Natural killer cell (primary cell): ENCODE data around the gene HNRNPR. TPM values are rescaled to one million over a fixed set of nuclear protein-coding genes. Genes with fewer than 3 reads are reported as not detected.

Experiments
- ATAC-seq, 3 donors: fragments of 150-1000 bp in 2 of 3; fragments of 200-7000 bp in 1 of 3; cut with Tn5 transposase; 1 replicate in 1 of 3; 2 replicates in 2 of 3; pipeline ENCODE4 v1.10.0; 2021; ENCODE audit warnings: mild to moderate bottlenecking in 2 of 3, moderate library complexity in 2 of 3
- DNase-seq, 2 donors: peaks; one replicate each; pipeline versions ENCODE4 v3.0.0 to v3.0.0-alpha.2; 2013 to 2021; ENCODE audit warnings: mixed read lengths in 1 of 2
- H3K27ac ChIP-seq: one replicate; pipeline ENCODE4 v1.5.1; 2013; ENCODE audit warnings: mild to moderate bottlenecking, low read length
- H3K27me3 ChIP-seq: one replicate; pipeline ENCODE4 v1.6.1; 2013; ENCODE audit warnings: low read length; ENCODE audit not compliant: control insufficient read depth, insufficient read depth
- H3K36me3 ChIP-seq: one replicate; pipeline ENCODE4 v1.6.1; 2013; ENCODE audit warnings: low read length; ENCODE audit not compliant: control insufficient read depth, insufficient read depth
- H3K4me1 ChIP-seq: one replicate; pipeline ENCODE4 v1.6.1; 2013; ENCODE audit warnings: low read length; ENCODE audit not compliant: control insufficient read depth, insufficient read depth
- H3K4me3 ChIP-seq: one replicate; pipeline ENCODE4 v1.5.1; 2013; ENCODE audit warnings: low read length
- H3K9me3 ChIP-seq: one replicate; pipeline ENCODE4 v1.6.1; 2013; ENCODE audit warnings: low read length; ENCODE audit not compliant: control insufficient read depth, insufficient read depth
- H3K27ac Mint-ChIP-seq, 2 donors: one replicate each; pipeline ENCODE4 v1.8.0; 2022; ENCODE audit warnings: mild to moderate bottlenecking in 2 of 2, mixed read lengths in 2 of 2, moderate library complexity in 1 of 2
- H3K27me3 Mint-ChIP-seq, 2 donors: one replicate each; pipeline ENCODE4 v1.8.0; 2022; ENCODE audit warnings: low read depth in 2 of 2, mixed read lengths in 2 of 2
- H3K36me3 Mint-ChIP-seq: one replicate; pipeline ENCODE4 v1.8.0; 2022; ENCODE audit warnings: mixed read lengths
- H3K4me1 Mint-ChIP-seq, 2 donors: one replicate each; pipeline ENCODE4 v1.8.0; 2022; ENCODE audit warnings: mixed read lengths in 2 of 2
- H3K4me3 Mint-ChIP-seq: one replicate; pipeline ENCODE4 v1.8.0; 2022; ENCODE audit warnings: mild to moderate bottlenecking, moderate library complexity, mixed read lengths
- H3K9me3 Mint-ChIP-seq, 2 donors: one replicate each; pipeline ENCODE4 v1.8.0; 2022; ENCODE audit warnings: mixed read lengths in 2 of 2
- CTCF ChIP-seq: fragments of 200-600 bp; IDR thresholded peaks from one replicate; pipeline ENCODE4 v1.8.0; 2022; ENCODE audit warnings: antibody characterized with exemption
- WGBS: methylation state at CpG from one replicate; pipeline ENCODE4 v1.1.7; 2013; ENCODE audit warnings: missing lambda C conversion rate; ENCODE audit not compliant: insufficient coverage; 5-methylcytosine and 5-hydroxymethylcytosine counted together
- intact Hi-C: fragments of 100-400 bp; cut with micrococcal nuclease; formaldehyde crosslinking; loops from one replicate; pipeline ENCODE4 v1.14.2; 2022
- total RNA-seq, 4 donors: library from RNA; stranded (reverse); fragments of 120-200 nt in 1 of 4; gene quantifications; one replicate each; pipeline versions ENCODE4 v1.2.3 to v1.2.4, GENCODE V29; 2013 to 2022

HNRNPR gene
- total RNA-seq, 3 donors from 2014 or later (not counting 1 experiment from before 2014, with no cell fraction given), result 126 to 134 (median 128) TPM

- peaks cover 6% of the 10 kb centered on the region for H3K36me3 Mint-ChIP-seq
- Histone ChIP-seq H3K27ac (no peak overlapping the region), H3K4me3 (no peak overlapping the region), H3K36me3 (no peaks in the 10 kb centered on the region), H3K4me1 (no peaks in the 10 kb centered on the region), H3K27me3 (no peaks in the 10 kb centered on the region), H3K9me3 (no peaks in the 10 kb centered on the region)
- no peaks in the 10 kb centered on the region for H3K27me3 Mint-ChIP-seq
- no peak for TF ChIP-seq CTCF
- no peak overlapping the region for H3K4me3 Mint-ChIP-seq
- 43% methylated on average over 3 of the region's 3 CpGs for WGBS
- H3K4me1 Mint-ChIP-seq, result peaks cover 0 to 6% of the 10 kb centered on the region in 2 donors
- intact Hi-C loops, result no loop called here
- H3K9me3 Mint-ChIP-seq, result peaks cover 0 to 3% of the 10 kb centered on the region in 2 donors
- DNase-seq (no peak), ATAC-seq (no peak)
- no peak overlapping the region for H3K27ac Mint-ChIP-seq
Observed at GRCh38 chr1:23354245-23354644, 10.2 kb upstream of the HNRNPR start.

DNA sequence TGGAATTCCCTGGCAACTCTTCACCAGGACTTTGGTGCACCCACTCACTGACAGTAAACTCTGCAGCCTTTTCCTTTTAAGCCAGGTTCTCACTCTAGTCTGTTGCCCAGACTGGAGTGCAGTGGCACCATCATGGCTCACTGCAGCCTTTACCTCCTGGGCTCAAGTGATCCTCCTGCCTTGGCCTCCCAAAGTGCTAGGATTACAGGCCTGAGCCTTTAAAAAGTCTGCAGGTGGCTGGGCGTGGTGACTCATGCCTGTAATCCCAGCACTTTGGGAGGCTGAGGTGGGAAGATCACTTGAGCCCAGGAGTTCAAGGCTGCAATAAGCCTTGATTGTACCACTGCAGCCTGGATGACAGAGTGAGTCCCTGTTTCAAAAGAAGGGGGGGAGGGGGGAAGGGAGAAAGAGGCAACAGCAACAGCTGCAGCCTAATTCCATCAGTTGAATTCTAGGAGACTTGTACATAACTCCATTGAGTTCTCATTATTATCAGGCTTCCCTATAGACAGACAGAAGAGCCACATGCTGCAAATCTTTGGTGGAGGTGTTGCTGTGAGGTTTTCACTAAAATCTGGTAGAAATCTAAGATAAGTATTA is 8.1 kb upstream of the HNRNPR start:
- Mint-ChIP-seq H3K36me3 (no peaks in the 10 kb centered on the region), H3K27ac (no peak overlapping the region), H3K4me1 (peaks cover 0 to 6% of the 10 kb centered on the region in 2 donors), H3K4me3 (no peak overlapping the region), H3K27me3 (no peaks in the 10 kb centered on the region), H3K9me3 (no peaks in the 10 kb centered on the region)
- Histone ChIP-seq H3K27ac (no peak overlapping the region), H3K9me3 (no peaks in the 10 kb centered on the region), H3K27me3 (no peaks in the 10 kb centered on the region), H3K4me3 (no peak overlapping the region), H3K4me1 (no peaks in the 10 kb centered on the region), H3K36me3 (no peaks in the 10 kb centered on the region)
- WGBS, result 85% methylated on average over 1 of the region's 1 CpG
- no peak for DNase-seq
- no peak for TF ChIP-seq CTCF
- intact Hi-C loops, result no loop called here
- no peak for ATAC-seq

- Histone ChIP-seq H3K9me3 (no peaks in the 10 kb centered on the region), H3K4me1 (peaks cover 12% of the 10 kb centered on the region), H3K36me3 (no peaks in the 10 kb centered on the region), H3K27me3 (no peaks in the 10 kb centered on the region), H3K4me3 (no peak overlapping the region), H3K27ac (no peak overlapping the region)
- peak overlapping the region; percentile 26 for H3K4me3 Mint-ChIP-seq
- H3K36me3 Mint-ChIP-seq, result no peaks in the 10 kb centered on the region
- H3K27me3 Mint-ChIP-seq, result no peaks in the 10 kb centered on the region
- WGBS, result 97% methylated on average over 14 of the region's 14 CpGs
- peaks cover 31 to 34% of the 10 kb centered on the region in 2 donors for H3K4me1 Mint-ChIP-seq
- ATAC-seq (no peak), DNase-seq (no peak)
- no peaks in the 10 kb centered on the region for H3K9me3 Mint-ChIP-seq
- H3K27ac Mint-ChIP-seq, result no peak overlapping the region
- intact Hi-C loops, result no loop called here
- no peak for TF ChIP-seq CTCF
Observed at GRCh38 chr1:23345920-23346319, 1.8 kb upstream of the HNRNPR start.

DNA sequence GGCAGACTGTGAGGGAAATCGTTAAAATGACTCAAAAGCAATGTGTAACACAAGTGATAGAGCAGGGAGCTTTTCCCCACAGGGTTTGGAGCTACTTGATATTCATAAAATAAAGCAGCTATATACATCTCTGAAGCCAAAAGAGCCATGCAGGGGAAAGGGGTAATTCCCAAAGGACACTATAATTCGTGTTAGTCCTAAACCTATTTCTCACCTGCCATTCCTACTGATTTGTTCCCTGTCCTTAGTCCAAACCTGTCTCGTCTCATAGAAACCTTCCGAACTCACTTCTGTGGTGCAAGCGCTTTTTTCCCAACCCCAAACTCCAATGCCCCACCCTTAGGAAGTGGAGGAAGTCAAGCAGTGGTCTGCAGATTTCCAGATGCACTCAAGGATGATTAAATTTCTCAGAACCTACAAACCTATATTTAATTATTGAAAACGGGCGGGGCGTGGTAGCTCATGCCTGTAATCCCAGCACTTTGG is 946 bp upstream of the HNRNPR start:
- Histone ChIP-seq H3K27me3 (no peaks in the 10 kb centered on the region), H3K4me1 (peaks cover 12% of the 10 kb centered on the region), H3K36me3 (no peaks in the 10 kb centered on the region), H3K4me3 (peak overlapping the region; percentile 90), H3K9me3 (no peaks in the 10 kb centered on the region), H3K27ac (peak overlapping the region; percentile 86)
- Mint-ChIP-seq H3K4me3 (peak overlapping the region; percentile 94), H3K27ac (peak overlapping the region; percentile 86 to 98), H3K36me3 (no peaks in the 10 kb centered on the region), H3K27me3 (no peaks in the 10 kb centered on the region), H3K4me1 (peaks cover 40 to 43% of the 10 kb centered on the region in 2 donors), H3K9me3 (no peaks in the 10 kb centered on the region)
- no peak for ATAC-seq
- no peak for TF ChIP-seq CTCF
- WGBS, result 43% methylated on average over 6 of the region's 8 CpGs
- intact Hi-C loops, result loop anchor here (1.0 kb wide), 1 partner anchor 23 kb away; no protein-coding TSS in a partner anchor
- DNase-seq, result no peak
